Activated T-helper 17 cell treated with anti-CD3 and anti-CD28 coated beads, Interleukin-2, amount 50 U/mL, for 72 hours (primary cell): ENCODE data around the gene WFIKKN2. TPM values are rescaled to one million over a fixed set of nuclear protein-coding genes. Genes with fewer than 3 reads are reported as not detected.

Experiments used
- ATAC-seq: fragments of 150-1000 bp; cut with Tn5 transposase; replicated peaks from 2 replicates; pipeline ENCODE4 v1.10.0; 2021; ENCODE audit warnings: mild to moderate bottlenecking, moderate library complexity
- H3K27ac Mint-ChIP-seq: one replicate; pipeline ENCODE4 v1.8.0; 2022; ENCODE audit warnings: mixed read lengths
- H3K27me3 Mint-ChIP-seq: one replicate; pipeline ENCODE4 v1.8.0; 2022; ENCODE audit warnings: mixed read lengths
- H3K36me3 Mint-ChIP-seq: one replicate; pipeline ENCODE4 v1.8.0; 2022; ENCODE audit warnings: low read depth, mild to moderate bottlenecking, mixed read lengths
- H3K4me1 Mint-ChIP-seq: one replicate; pipeline ENCODE4 v1.8.0; 2022; ENCODE audit warnings: mixed read lengths
- H3K4me3 Mint-ChIP-seq: one replicate; pipeline ENCODE4 v1.8.0; 2022; ENCODE audit warnings: mild to moderate bottlenecking, mixed read lengths
- H3K9me3 Mint-ChIP-seq: one replicate; pipeline ENCODE4 v1.8.0; 2022; ENCODE audit warnings: mixed read lengths
- total RNA-seq, 2 donors: library from RNA; stranded (reverse); gene quantifications; one replicate each; pipeline ENCODE4 v1.2.3, GENCODE V29; 2022

Gene WFIKKN2, protein sequence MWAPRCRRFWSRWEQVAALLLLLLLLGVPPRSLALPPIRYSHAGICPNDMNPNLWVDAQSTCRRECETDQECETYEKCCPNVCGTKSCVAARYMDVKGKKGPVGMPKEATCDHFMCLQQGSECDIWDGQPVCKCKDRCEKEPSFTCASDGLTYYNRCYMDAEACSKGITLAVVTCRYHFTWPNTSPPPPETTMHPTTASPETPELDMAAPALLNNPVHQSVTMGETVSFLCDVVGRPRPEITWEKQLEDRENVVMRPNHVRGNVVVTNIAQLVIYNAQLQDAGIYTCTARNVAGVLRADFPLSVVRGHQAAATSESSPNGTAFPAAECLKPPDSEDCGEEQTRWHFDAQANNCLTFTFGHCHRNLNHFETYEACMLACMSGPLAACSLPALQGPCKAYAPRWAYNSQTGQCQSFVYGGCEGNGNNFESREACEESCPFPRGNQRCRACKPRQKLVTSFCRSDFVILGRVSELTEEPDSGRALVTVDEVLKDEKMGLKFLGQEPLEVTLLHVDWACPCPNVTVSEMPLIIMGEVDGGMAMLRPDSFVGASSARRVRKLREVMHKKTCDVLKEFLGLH
- total RNA-seq = not detected

GRCh38 chr17:50835301-50836234 lies at the start of gene WFIKKN2:
Gene WFIKKN2 (plus strand): TSS chr17:50835586. CDS start chr17:50835938, 352 bp downstream.
- no peaks in the 10 kb centered on the region for H3K36me3 Mint-ChIP-seq
- H3K27me3 Mint-ChIP-seq = peaks cover 8% of the 10 kb centered on the region
- H3K4me1 Mint-ChIP-seq = no peaks in the 10 kb centered on the region
- ATAC-seq = no peak
- H3K9me3 Mint-ChIP-seq = no peaks in the 10 kb centered on the region
- H3K27ac Mint-ChIP-seq = no peak within 1 kb of the TSS
- H3K4me3 Mint-ChIP-seq = no peak within 1 kb of the TSS

DNA sequence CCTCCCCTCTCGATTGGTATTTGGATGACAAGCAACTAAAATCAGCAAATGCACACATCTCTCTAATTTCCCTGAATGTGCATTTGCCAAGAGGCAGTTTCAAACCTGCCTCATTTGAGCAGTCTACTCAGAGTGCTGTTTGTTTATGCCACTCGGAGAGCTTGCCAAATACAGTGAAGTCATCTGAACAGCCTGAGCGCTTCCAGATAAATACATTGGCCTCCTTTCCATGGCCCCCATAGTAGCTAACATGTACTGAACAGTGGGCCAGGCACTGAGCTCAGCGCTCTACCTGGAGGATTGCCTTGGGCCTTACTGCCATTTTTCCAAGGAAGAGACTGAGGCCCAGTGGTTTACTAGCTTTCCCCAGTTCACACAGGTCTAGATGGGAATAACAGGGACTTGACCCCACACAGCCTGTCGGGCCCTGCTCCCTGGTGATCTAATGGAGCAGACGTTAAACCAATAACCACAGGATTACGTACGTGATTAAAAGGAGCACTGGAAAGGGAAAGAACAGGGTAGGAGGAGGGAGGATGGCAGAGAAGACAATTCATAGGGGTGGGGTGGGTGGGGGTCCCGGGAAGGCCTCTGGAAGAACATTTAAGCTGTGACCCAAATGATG lies 49.3 kb upstream of the WFIKKN2 start:
- no peak overlapping the region for H3K27ac Mint-ChIP-seq
- H3K36me3 Mint-ChIP-seq = no peaks in the 10 kb centered on the region
- H3K9me3 Mint-ChIP-seq = no peaks in the 10 kb centered on the region
- peaks cover 5% of the 10 kb centered on the region for H3K4me1 Mint-ChIP-seq
- H3K4me3 Mint-ChIP-seq = no peak overlapping the region
- ATAC-seq = no peak
- H3K27me3 Mint-ChIP-seq = no peaks in the 10 kb centered on the region

DNA sequence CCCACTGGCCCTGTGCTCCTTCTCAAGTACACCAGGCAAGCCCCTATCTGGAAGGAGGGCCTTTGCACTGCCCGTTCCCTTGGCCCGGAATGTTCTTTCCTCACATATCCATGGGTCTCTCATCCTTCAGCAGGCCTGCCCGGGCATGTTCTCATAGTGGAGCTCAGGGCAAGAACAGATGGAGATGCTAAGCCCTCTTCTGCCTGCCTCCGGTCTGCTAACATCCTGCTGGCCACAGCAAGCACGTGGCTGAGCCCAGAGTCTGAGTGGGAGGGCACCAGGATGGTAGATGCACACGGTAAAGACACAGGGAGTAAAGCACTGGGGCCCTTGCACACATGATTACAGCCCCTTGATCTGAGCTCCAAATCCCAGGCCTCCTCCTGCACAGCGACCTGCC lies 48.3 kb upstream of the WFIKKN2 start:
- H3K27ac Mint-ChIP-seq = peak overlapping the region; percentile 34
- no peaks in the 10 kb centered on the region for H3K36me3 Mint-ChIP-seq
- no peaks in the 10 kb centered on the region for H3K27me3 Mint-ChIP-seq
- H3K4me3 Mint-ChIP-seq = no peak overlapping the region
- H3K9me3 Mint-ChIP-seq = no peaks in the 10 kb centered on the region
- H3K4me1 Mint-ChIP-seq = peaks cover 5% of the 10 kb centered on the region
- no peak for ATAC-seq

DNA sequence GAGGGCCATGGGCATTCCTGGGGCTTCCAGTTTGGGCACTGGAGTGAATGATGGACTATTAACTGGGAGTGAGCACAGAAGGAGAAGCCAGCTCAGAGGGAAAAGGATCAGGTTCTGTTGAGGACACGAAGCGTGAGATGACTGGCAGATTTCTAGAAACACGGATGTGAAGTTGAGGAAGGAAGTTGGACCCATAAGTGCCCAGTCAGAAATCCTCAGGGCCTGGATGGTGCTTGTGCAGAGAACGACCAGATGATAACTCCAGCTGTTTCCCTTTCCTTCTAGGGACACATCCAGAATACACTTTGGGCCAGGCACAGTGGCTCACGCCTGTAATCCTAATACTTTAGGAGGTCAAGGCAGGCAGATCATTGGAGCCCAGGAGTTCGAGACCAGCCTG lies 44.8 kb upstream of the WFIKKN2 start:
- Mint-ChIP-seq H3K27me3 (no peaks in the 10 kb centered on the region), H3K4me3 (no peak overlapping the region), H3K36me3 (no peaks in the 10 kb centered on the region), H3K4me1 (peaks cover 5% of the 10 kb centered on the region), H3K9me3 (no peaks in the 10 kb centered on the region), H3K27ac (no peak overlapping the region)
- no peak for ATAC-seq

DNA sequence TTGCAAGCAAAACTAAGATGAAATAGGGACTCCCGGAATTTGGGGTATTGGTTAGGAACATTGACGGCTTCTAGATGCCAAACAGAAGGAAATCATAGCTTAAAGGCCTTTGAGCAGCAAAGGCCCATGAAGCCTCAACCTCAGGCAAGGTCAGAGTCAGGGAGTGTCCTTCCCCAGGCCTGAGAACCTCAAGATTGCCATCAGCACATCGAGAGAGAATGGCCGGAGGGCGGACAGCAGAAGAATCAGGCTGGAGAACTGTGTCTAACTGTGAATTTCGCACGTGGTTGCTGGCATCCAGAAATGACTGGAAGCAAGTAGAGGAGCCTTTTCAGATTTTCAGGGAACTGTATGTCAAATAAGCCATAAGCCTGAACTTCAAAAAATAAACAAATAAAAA lies 43.3 kb upstream of the WFIKKN2 start:
- Mint-ChIP-seq H3K27ac (no peak overlapping the region), H3K27me3 (no peaks in the 10 kb centered on the region), H3K4me1 (peaks cover 5% of the 10 kb centered on the region), H3K36me3 (no peaks in the 10 kb centered on the region), H3K9me3 (no peaks in the 10 kb centered on the region), H3K4me3 (no peak overlapping the region)
- ATAC-seq = no peak

GRCh38 chr17:50793007-50793406 lies 42.4 kb upstream of the WFIKKN2 start:
- Mint-ChIP-seq H3K9me3 (no peaks in the 10 kb centered on the region), H3K27ac (no peak overlapping the region), H3K4me1 (peaks cover 1% of the 10 kb centered on the region), H3K36me3 (no peaks in the 10 kb centered on the region), H3K27me3 (no peaks in the 10 kb centered on the region), H3K4me3 (no peak overlapping the region)
- no peak for ATAC-seq

- ATAC-seq = no peak
- no peak overlapping the region for H3K4me3 Mint-ChIP-seq
- H3K4me1 Mint-ChIP-seq = no peaks in the 10 kb centered on the region
- no peaks in the 10 kb centered on the region for H3K9me3 Mint-ChIP-seq
- no peaks in the 10 kb centered on the region for H3K36me3 Mint-ChIP-seq
- no peaks in the 10 kb centered on the region for H3K27me3 Mint-ChIP-seq
- no peak overlapping the region for H3K27ac Mint-ChIP-seq
These were observed 41.0 kb upstream of the WFIKKN2 start for GRCh38 chr17:50794361-50794760.

DNA sequence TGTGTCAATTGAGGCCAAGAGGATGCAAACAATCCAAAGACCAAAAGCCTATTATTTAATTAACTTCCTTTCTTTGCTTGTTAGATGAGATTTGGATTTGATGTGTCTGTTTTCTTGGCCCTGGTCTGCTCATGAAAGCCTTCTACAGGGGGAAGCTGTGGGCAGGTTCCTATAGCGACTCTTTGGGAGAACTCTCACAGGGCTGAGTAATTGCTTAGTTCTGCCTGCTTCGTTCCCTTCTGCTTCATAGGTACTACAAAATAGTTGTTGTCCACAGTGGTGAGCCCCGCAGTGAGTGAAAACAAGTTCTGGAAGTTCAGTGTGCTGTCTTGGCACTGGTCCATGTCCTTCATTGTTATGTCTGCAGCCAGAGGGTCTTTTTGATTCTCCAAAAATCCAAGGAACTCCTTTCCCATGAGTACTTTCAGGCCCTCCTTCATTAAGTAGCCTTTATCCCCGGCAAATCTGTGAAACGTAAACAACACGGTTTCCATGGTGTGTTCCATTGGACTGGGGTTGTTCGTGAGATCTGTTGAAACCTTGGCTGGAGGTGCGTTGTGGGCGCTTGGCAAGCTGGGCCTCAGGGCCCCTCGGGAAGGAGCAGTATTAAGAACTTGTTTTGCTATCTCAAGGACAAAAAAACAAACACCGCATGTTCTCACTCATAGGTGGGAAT lies 38.1 kb upstream of the WFIKKN2 start:
- Mint-ChIP-seq H3K4me3 (no peak overlapping the region), H3K27me3 (no peaks in the 10 kb centered on the region), H3K36me3 (no peaks in the 10 kb centered on the region), H3K27ac (no peak overlapping the region), H3K4me1 (no peaks in the 10 kb centered on the region), H3K9me3 (no peaks in the 10 kb centered on the region)
- no peak for ATAC-seq

- no peaks in the 10 kb centered on the region for H3K4me1 Mint-ChIP-seq
- no peak for ATAC-seq
- H3K27me3 Mint-ChIP-seq = no peaks in the 10 kb centered on the region
- H3K27ac Mint-ChIP-seq = no peak overlapping the region
- no peaks in the 10 kb centered on the region for H3K9me3 Mint-ChIP-seq
- H3K4me3 Mint-ChIP-seq = no peak overlapping the region
- H3K36me3 Mint-ChIP-seq = no peaks in the 10 kb centered on the region
These were observed 36.7 kb upstream of the WFIKKN2 start for GRCh38 chr17:50798424-50799288.

DNA sequence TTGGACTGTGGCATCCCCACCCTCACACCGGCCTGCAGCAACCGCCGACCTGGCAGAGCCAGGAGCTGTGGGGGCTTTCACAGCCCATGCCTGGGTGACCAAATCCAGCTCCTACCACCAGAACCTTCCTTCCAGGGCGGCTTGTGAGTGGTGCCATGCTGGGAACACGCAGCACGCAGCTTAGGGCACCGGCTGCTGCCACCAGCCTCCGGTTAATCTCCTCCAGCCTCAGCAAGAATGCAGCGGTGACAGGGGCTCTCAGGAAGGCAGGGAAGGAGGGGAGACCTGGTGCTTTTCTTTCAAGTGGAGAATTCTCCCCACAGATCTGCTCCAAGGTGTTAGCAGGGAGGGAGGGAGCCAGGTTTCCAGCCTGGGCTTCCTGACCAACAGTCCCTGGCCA lies 35.8 kb upstream of the WFIKKN2 start:
- Mint-ChIP-seq H3K4me3 (no peak overlapping the region), H3K27ac (no peak overlapping the region), H3K4me1 (no peaks in the 10 kb centered on the region), H3K36me3 (no peaks in the 10 kb centered on the region), H3K27me3 (no peaks in the 10 kb centered on the region), H3K9me3 (no peaks in the 10 kb centered on the region)
- no peak for ATAC-seq

- Mint-ChIP-seq H3K4me1 (no peaks in the 10 kb centered on the region), H3K4me3 (no peak overlapping the region), H3K9me3 (no peaks in the 10 kb centered on the region), H3K27me3 (no peaks in the 10 kb centered on the region), H3K27ac (no peak overlapping the region), H3K36me3 (no peaks in the 10 kb centered on the region)
- ATAC-seq = no peak
These were observed 35.1 kb upstream of the WFIKKN2 start for GRCh38 chr17:50800196-50800700.

DNA sequence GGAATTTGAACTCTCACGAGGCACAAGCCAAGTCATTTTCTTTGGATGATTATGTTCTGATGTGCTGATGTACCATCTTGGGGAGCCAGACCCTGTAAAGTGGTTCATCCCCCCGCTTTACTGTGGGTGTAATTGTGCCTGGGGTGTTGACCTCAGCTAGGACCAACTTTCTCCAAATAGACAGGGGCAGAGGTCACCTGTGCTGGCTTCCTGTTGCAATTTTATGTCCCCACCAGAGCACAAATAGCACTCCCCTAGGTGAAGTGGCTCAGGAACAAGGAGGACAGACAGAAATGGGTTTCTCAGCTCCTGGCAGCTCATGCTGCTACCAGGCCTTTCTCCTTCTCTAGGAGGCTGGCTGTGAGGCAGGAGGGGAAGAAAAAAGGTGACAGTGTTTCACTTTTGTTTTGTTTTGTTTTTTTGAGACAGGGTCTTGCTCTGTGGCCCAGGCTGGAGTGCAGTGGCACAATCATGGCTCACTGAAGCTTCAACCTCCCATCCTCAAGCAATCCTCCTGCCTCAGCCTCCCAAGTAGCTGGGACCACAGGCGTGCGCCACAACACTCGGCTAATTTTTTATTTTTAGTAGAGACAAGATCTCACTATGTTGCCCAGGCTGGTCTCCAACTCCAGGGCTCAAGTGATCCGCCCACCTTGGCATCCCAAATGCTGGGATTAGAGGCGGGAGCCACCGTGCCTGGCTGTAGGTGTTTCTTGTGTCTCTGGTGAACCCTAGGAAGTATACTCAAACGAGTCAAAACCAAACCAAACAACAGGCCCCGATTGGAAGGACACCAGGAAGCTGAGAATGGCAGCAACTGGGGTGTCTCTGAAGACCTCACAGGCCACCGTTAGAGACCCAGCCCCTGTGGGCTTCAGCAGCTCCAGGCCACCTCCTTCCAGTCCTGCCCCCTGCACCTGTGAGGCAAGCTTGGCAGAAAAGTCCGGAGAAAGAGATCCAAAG lies 32.5 kb upstream of the WFIKKN2 start:
- Mint-ChIP-seq H3K27ac (no peak overlapping the region), H3K9me3 (no peaks in the 10 kb centered on the region), H3K27me3 (no peaks in the 10 kb centered on the region), H3K4me1 (no peaks in the 10 kb centered on the region), H3K36me3 (no peaks in the 10 kb centered on the region), H3K4me3 (no peak overlapping the region)
- no peak for ATAC-seq
